SK-N-SH treated with all-trans-retinoic acid at 6 μM for 48 hours (cell line): ENCODE results near the gene KLHL35.

Experiments used
- ATAC-seq: fragments of 200-7000 bp; cut with Tn5 transposase; 3 replicates; pipeline ENCODE4 v1.9.1; 2020; ENCODE audit warnings: mild to moderate bottlenecking, moderate library complexity
- BACH2 ChIP-seq: fragments of 250-450 bp; sonication (Bioruptor Pico); IDR thresholded peaks from 2 replicates; pipeline ENCODE4 v1.9.0; 2021; ENCODE audit warnings: mild to moderate bottlenecking, borderline replicate concordance
- CREB5 ChIP-seq: fragments of 250-450 bp; sonication (Bioruptor Pico); IDR thresholded peaks from 2 replicates; pipeline ENCODE4 v1.5.1; 2020; ENCODE audit warnings: low read depth, mild to moderate bottlenecking, moderate library complexity
- CSDC2 ChIP-seq: fragments of 250-450 bp; sonication (Bioruptor Pico); IDR thresholded peaks from 2 replicates; pipeline ENCODE4 v1.5.0; 2020; ENCODE audit warnings: mild to moderate bottlenecking, moderate library complexity
- CSRNP3 ChIP-seq: fragments of 250-450 bp; sonication (Bioruptor Pico); IDR thresholded peaks from 2 replicates; pipeline ENCODE4 v1.5.1; 2021; ENCODE audit warnings: mild to moderate bottlenecking, moderate library complexity
- ESRRG ChIP-seq: fragments of 250-450 bp; sonication (Bioruptor Pico); IDR thresholded peaks from 2 replicates; pipeline ENCODE4 v1.6.1; 2021; ENCODE audit warnings: mild to moderate bottlenecking
- GLIS3 ChIP-seq: fragments of 250-450 bp; sonication (Bioruptor Pico); IDR thresholded peaks from 2 replicates; pipeline ENCODE4 v1.5.0; 2020; ENCODE audit warnings: mild to moderate bottlenecking, moderate library complexity
- ISL1 ChIP-seq: fragments of 250-450 bp; sonication (Bioruptor Pico); IDR thresholded peaks from 2 replicates; pipeline ENCODE4 v2.1.2; 2022; ENCODE audit warnings: mild to moderate bottlenecking, moderate library complexity
- OSR1 ChIP-seq: fragments of 250-450 bp; sonication (Bioruptor Pico); IDR thresholded peaks from 2 replicates; pipeline ENCODE4 v1.8.0; 2022; ENCODE audit warnings: moderate library complexity, mild to moderate bottlenecking, inconsistent platforms
- PATZ1 ChIP-seq: fragments of 250-450 bp; sonication (Bioruptor Pico); IDR thresholded peaks from 2 replicates; pipeline ENCODE4 v1.8.0; 2020; ENCODE audit warnings: mild to moderate bottlenecking, moderate library complexity, borderline replicate concordance
- POU6F1 ChIP-seq: fragments of 250-450 bp; sonication (Bioruptor Pico); IDR thresholded peaks from 2 replicates; pipeline ENCODE4 v1.8.0; 2021; ENCODE audit warnings: low read depth, mild to moderate bottlenecking, moderate library complexity, borderline replicate concordance
- PPARA ChIP-seq: fragments of 250-450 bp; sonication (Bioruptor Pico); IDR thresholded peaks from 2 replicates; pipeline ENCODE4 v1.5.0; 2020; ENCODE audit warnings: mild to moderate bottlenecking, borderline replicate concordance
- SNAI2 ChIP-seq: fragments of 250-450 bp; sonication (Bioruptor Pico); IDR thresholded peaks from 2 replicates; pipeline ENCODE4 v1.5.0; 2020; ENCODE audit warnings: mild to moderate bottlenecking, moderate library complexity
- TCF4 ChIP-seq: fragments of 250-450 bp; sonication (Bioruptor Pico); IDR thresholded peaks from 2 replicates; pipeline ENCODE4 v1.8.0; 2021; ENCODE audit warnings: mild to moderate bottlenecking, moderate library complexity, borderline replicate concordance
- TOX ChIP-seq: fragments of 250-450 bp; sonication (Bioruptor Pico); IDR thresholded peaks from 2 replicates; pipeline ENCODE4 v1.8.0; 2021; ENCODE audit warnings: mild to moderate bottlenecking, moderate library complexity, borderline replicate concordance
- TSHZ2 ChIP-seq: fragments of 250-450 bp; sonication (Bioruptor Pico); IDR thresholded peaks from 2 replicates; pipeline ENCODE4 v1.5.0; 2020; ENCODE audit warnings: mild to moderate bottlenecking, moderate library complexity
- ZFP3 ChIP-seq: fragments of 250-450 bp; sonication (Bioruptor Pico); IDR thresholded peaks from 2 replicates; pipeline ENCODE4 v1.5.0; 2020; ENCODE audit warnings: mild to moderate bottlenecking, moderate library complexity
- ZFP30 ChIP-seq: fragments of 450-650 bp; formaldehyde crosslinking; IDR thresholded peaks from 2 replicates; pipeline ENCODE4 v1.5.0; 2022; ENCODE audit warnings: mild to moderate bottlenecking, moderate library complexity
- ZNF565 ChIP-seq: fragments of 450-650 bp; formaldehyde crosslinking; conservative IDR thresholded peaks from 2 replicates; pipeline ENCODE4 v1.5.0; 2020; ENCODE audit warnings: low read depth, mild to moderate bottlenecking, moderate library complexity
- ZNF70 ChIP-seq: fragments of 450-650 bp; formaldehyde crosslinking; IDR thresholded peaks from 2 replicates; pipeline ENCODE4 v1.5.0; 2020; ENCODE audit warnings: mild to moderate bottlenecking, moderate library complexity

The KLHL35 gene

GRCh38 chr11:75432911-75433321 is at the start of gene KLHL35:
Gene KLHL35 (minus strand): TSS chr11:75433203. CDS start chr11:75430629, 2,574 bp downstream.
- ATAC-seq, result no peak
- TF ChIP-seq POU6F1 (CRISPR knock-in tag), result no peak
- TF ChIP-seq TSHZ2, result no peak
- no peak for TF ChIP-seq GLIS3
- no peak for TF ChIP-seq TCF4
- no peak for TF ChIP-seq CREB5 (CRISPR knock-in tag)
- no peak for TF ChIP-seq BACH2
- TF ChIP-seq, all 23 proteins: peak for 0

- TF ChIP-seq ISL1 (CRISPR knock-in tag), result no peak
- no peak for TF ChIP-seq TCF4
- no peak for TF ChIP-seq TOX (CRISPR knock-in tag)
- no peak for TF ChIP-seq ZNF565 (CRISPR knock-in tag)
- TF ChIP-seq ZNF70 (CRISPR knock-in tag), result no peak
- TF ChIP-seq CSDC2 (CRISPR knock-in tag), result no peak
- no peak for TF ChIP-seq BACH2
- no peak for TF ChIP-seq ZFP3
- no peak for TF ChIP-seq OSR1 (CRISPR knock-in tag)
- no peak for TF ChIP-seq GLIS3
- no peak for TF ChIP-seq TSHZ2
- no peak for TF ChIP-seq CSRNP3 (CRISPR knock-in tag)
- TF ChIP-seq ZFP30, result no peak
- TF ChIP-seq PATZ1 (CRISPR knock-in tag), result no peak
- TF ChIP-seq ESRRG (CRISPR knock-in tag), result no peak
- TF ChIP-seq PPARA (CRISPR knock-in tag), result no peak
- TF ChIP-seq SNAI2, result no peak
- TF ChIP-seq POU6F1 (CRISPR knock-in tag), result no peak
- no peak for ATAC-seq
These were observed 49.1 kb upstream of the KLHL35 start for GRCh38 chr11:75481922-75482606.
